A673 (cell line): ENCODE data around the gene GJB3.

Source experiments
- CTCF ChIP-seq: fragments of 300-800, 200-600 bp; sonication (generic); conservative IDR thresholded peaks from 2 replicates; pipeline ENCODE4 v1.5.1; 2017; ENCODE audit warnings: low read depth, mild to moderate bottlenecking, antibody characterized with exemption, low read length, moderate library complexity, mixed read lengths
- EZH2 ChIP-seq: fragments of 200-600 bp; sonication (generic); IDR thresholded peaks from 2 replicates; pipeline ENCODE4 v1.6.1; 2017; ENCODE audit warnings: borderline replicate concordance, low read depth, mild to moderate bottlenecking, mixed read lengths, antibody characterized with exemption, low read length; ENCODE audit not compliant: poor library complexity, severe bottlenecking

DNA sequence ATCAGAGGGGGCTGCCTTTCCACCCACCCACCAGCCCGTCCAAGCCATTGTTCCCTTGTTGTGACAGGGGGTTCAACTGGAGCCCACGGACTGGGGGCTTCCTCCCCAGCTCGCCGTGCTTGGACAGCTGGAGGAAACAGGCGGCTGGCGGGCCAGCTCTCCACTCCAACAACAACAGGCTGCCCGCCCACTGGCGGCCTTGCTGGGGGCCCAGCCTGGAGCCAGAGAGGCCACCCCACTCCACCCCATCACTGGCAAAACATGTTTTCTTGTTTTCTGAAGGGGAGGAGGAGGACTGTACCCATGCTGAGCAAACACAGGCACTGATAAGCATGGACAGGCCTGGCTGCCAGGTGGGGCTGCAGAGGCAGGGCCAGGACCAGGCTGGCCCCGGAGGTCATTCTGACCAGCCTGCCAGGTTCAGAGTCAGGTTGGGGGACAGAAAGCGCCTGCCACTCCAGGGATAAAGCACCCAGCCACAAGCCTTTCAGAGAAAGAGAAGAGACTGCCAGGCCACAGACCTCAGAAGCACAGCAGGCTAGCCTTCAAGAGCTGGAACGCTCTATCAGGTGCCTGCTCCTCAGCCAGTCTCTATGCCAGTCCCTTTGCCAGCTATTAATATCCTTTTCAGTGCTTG, 44.6 kb downstream of the GJB3 start:
- TF ChIP-seq CTCF (no peak), EZH2 (no peak)
